ENCODE data around the gene ECE1.
"Not testable (repeated sequence)": the region's sequence is repeated elsewhere in the genome, so short reads cannot be mapped to it uniquely, and the experiment has no call there.

Gene ECE1

GRCh38 chr1:21175324-21175669 lies 115.0 kb downstream of the ECE1 start:
- DNase-seq = no peak

GRCh38 chr1:21174654-21175323 lies 115.5 kb downstream of the ECE1 start:
- no peak for DNase-seq

GRCh38 chr1:21174230-21174629 lies 116.0 kb downstream of the ECE1 start:
- no peak for DNase-seq

- DNase-seq = not testable (repeated sequence)
These were observed 117.2 kb downstream of the ECE1 start for GRCh38 chr1:21173096-21173495.

GRCh38 chr1:21170837-21171236 lies 119.4 kb downstream of the ECE1 start:
- DNase-seq = not testable (repeated sequence)

GRCh38 chr1:21168444-21168843 lies 121.8 kb downstream of the ECE1 start:
- no peak for DNase-seq

All from activated T-cell treated with anti-CD3 and anti-CD28 coated beads, Interleukin-2, amount 50 U/mL, for 1 hour (primary cell).